ENCODE data around the gene CCDC180.

Gene CCDC180

GRCh38 chr9:97319395-97319794 is 11.9 kb downstream of the CCDC180 start:
- ChIA-PET POLR2A (ENCODE audit: low non-redundant PET) (no interaction called here), CTCF (interaction anchor here (0.6 kb wide), 1 partner anchor 524 kb away, joined by 3 read pairs; no protein-coding TSS in a partner anchor)
- TF ChIP-seq, protein P1, sequence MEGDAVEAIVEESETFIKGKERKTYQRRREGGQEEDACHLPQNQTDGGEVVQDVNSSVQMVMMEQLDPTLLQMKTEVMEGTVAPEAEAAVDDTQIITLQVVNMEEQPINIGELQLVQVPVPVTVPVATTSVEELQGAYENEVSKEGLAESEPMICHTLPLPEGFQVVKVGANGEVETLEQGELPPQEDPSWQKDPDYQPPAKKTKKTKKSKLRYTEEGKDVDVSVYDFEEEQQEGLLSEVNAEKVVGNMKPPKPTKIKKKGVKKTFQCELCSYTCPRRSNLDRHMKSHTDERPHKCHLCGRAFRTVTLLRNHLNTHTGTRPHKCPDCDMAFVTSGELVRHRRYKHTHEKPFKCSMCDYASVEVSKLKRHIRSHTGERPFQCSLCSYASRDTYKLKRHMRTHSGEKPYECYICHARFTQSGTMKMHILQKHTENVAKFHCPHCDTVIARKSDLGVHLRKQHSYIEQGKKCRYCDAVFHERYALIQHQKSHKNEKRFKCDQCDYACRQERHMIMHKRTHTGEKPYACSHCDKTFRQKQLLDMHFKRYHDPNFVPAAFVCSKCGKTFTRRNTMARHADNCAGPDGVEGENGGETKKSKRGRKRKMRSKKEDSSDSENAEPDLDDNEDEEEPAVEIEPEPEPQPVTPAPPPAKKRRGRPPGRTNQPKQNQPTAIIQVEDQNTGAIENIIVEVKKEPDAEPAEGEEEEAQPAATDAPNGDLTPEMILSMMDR (conservative IDR thresholded peaks at IDR 0.05; ENCODE audit: low read depth) = no peak
- no peak overlapping the region for H3K27ac ChIP-seq
- DNase-seq (ENCODE audit: low spot score) = no peak

- POLR2A ChIA-PET (ENCODE audit: low non-redundant PET) = no interaction called here
- DNase-seq (ENCODE audit: low spot score) = no peak
- CTCF ChIA-PET = interaction anchor here (0.6 kb wide), 1 partner anchor 523 kb away, joined by 3 read pairs; no protein-coding TSS in a partner anchor
- TF ChIP-seq, protein P1 (conservative IDR thresholded peaks at IDR 0.05; ENCODE audit: low read depth) = no peak
- H3K27ac ChIP-seq = no peak overlapping the region
Observed at GRCh38 chr9:97320080-97320642, 12.7 kb downstream of the CCDC180 start.

DNA sequence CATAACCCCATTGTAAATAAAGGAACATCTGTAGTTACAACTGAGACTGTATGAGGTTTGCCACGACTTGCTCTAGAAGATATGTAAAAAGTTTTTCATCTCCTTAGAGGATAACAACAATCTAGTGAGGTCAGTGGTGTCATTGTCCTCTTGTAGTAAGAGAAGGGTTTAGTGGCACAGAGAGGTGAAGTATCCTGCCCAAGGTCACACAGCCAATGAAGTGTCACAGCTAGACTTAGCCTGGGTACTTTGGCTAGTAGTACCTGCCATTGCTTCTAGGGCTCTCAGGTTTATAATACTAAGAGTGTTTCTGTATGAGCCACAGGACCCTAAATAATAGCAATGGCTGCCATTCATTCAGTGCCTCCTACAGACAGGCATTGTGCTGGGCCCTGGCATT is 13.8 kb downstream of the CCDC180 start:
- TF ChIP-seq, protein P1 (conservative IDR thresholded peaks at IDR 0.05; ENCODE audit: low read depth) = no peak
- no peak for DNase-seq (ENCODE audit: low spot score)
- H3K27ac ChIP-seq = no peak overlapping the region
- ChIA-PET CTCF (no interaction called here), POLR2A (ENCODE audit: low non-redundant PET) (no interaction called here)

DNA sequence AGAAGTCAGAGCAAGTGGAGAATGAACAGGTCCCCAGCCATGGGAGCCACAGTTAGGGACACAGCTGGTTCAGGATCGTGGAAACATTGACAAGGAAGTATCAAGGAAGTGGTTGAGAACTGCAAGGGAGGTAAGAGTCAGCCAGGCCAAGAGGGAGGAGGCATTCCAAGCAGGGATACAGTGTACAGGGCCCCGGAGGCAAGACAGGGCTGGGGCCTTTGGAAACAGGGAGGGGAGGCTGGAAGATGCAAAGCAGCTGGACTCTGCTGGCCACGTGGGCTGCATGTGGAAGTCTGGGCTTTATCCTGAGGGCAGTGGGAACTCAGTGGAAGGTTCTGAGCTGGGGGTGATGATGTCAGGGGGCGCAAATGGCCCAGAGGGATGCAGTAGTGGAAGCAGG is 14.2 kb downstream of the CCDC180 start:
- ChIA-PET CTCF (interaction anchor here (0.8 kb wide), 1 partner anchor 462 kb away, joined by 3 read pairs; no protein-coding TSS in a partner anchor), POLR2A (ENCODE audit: low non-redundant PET) (no interaction called here)
- no peak overlapping the region for H3K27ac ChIP-seq
- TF ChIP-seq, protein P1 (conservative IDR thresholded peaks at IDR 0.05; ENCODE audit: low read depth) = no peak
- no peak for DNase-seq (ENCODE audit: low spot score)

- DNase-seq (ENCODE audit: low spot score) = no peak
- TF ChIP-seq, protein P1 (conservative IDR thresholded peaks at IDR 0.05; ENCODE audit: low read depth) = no peak
- POLR2A ChIA-PET (ENCODE audit: low non-redundant PET) = no interaction called here
- no peak overlapping the region for H3K27ac ChIP-seq
- CTCF ChIA-PET = interaction anchor here (0.8 kb wide), 1 partner anchor 463 kb away, joined by 3 read pairs; no protein-coding TSS in a partner anchor
Observed at GRCh38 chr9:97322105-97322504, 14.6 kb downstream of the CCDC180 start.

GRCh38 chr9:97324954-97325353 is 17.5 kb downstream of the CCDC180 start:
- CTCF ChIA-PET = no interaction called here

More at GRCh38 chr9:97324954-97325353, 17.5 kb downstream of the CCDC180 start:
- no peak overlapping the region for H3K27ac ChIP-seq
- POLR2A ChIA-PET (ENCODE audit: low non-redundant PET) = no interaction called here
- TF ChIP-seq, protein P1 (conservative IDR thresholded peaks at IDR 0.05; ENCODE audit: low read depth) = no peak
- no peak for DNase-seq (ENCODE audit: low spot score)

Data from RWPE1 (cell line).